ENCODE results near the gene PLCXD1.
"Not testable (repeated sequence)": the region's sequence is repeated elsewhere in the genome, so short reads cannot be mapped to it uniquely, and the experiment has no call there.

PLCXD1 gene

GRCh38 chrX:264006-264405, 17.2 kb upstream of the PLCXD1 start:
- not testable (repeated sequence) for DNase-seq

- no peak for DNase-seq
These were observed 16.3 kb upstream of the PLCXD1 start for GRCh38 chrX:264634-265455.

- DNase-seq, result no peak
These were observed 15.7 kb upstream of the PLCXD1 start for GRCh38 chrX:265502-265901.

- no peak for DNase-seq
These were observed 13.4 kb upstream of the PLCXD1 start for GRCh38 chrX:267771-268261.

- no peak for DNase-seq
These were observed 10.3 kb upstream of the PLCXD1 start for GRCh38 chrX:270848-271367.

GRCh38 chrX:274904-275475, 6.2 kb upstream of the PLCXD1 start:
- DNase-seq, result peak; percentile 59 to 74 (median 62)

- no peak for DNase-seq
These were observed 5.7 kb upstream of the PLCXD1 start for GRCh38 chrX:275476-275966.

GRCh38 chrX:275967-276580, 5.1 kb upstream of the PLCXD1 start:
- peak; percentile 71 to 89 (median 79) for DNase-seq

GRCh38 chrX:276581-277201, 4.5 kb upstream of the PLCXD1 start:
- DNase-seq, result peak; percentile 41 to 58 (median 50)

GRCh38 chrX:279757-280604, 1.2 kb upstream of the PLCXD1 start:
- DNase-seq, result not testable (repeated sequence)

GRCh38 chrX:280722-281121, 459 bp upstream of the PLCXD1 start:
- not testable (repeated sequence) for DNase-seq

GRCh38 chrX:282000-282681, 960 bp downstream of the PLCXD1 start:
- not testable (repeated sequence) for DNase-seq

GRCh38 chrX:283115-283845, 2.1 kb downstream of the PLCXD1 start:
- peak; percentile 90 to 94 (median 92) for DNase-seq

GRCh38 chrX:285076-285677, 4.0 kb downstream of the PLCXD1 start:
- no peak for DNase-seq

- DNase-seq, result no peak
These were observed 6.5 kb downstream of the PLCXD1 start for GRCh38 chrX:287670-288069.

GRCh38 chrX:288561-288991, 7.4 kb downstream of the PLCXD1 start:
- no peak for DNase-seq

- DNase-seq, result no peak
These were observed 9.4 kb downstream of the PLCXD1 start for GRCh38 chrX:290476-291166.

GRCh38 chrX:291411-291901, 10.3 kb downstream of the PLCXD1 start:
- DNase-seq, result no peak
